ENCODE results near the gene ABCF2.

GRCh38 chr7:151261529-151261928 lies 34.5 kb upstream of the ABCF2 start:
- no peak for TF ChIP-seq CTCF (IDR thresholded peaks at IDR 0.05)
- no peak for TF ChIP-seq EZH2 (IDR thresholded peaks at IDR 0.05; ENCODE audit: borderline replicate concordance, insufficient read depth, low read depth, low read length, poor library complexity, severe bottlenecking)
